BLaER1 treated with 17β-estradiol and CSF1 and Interleukin-3, amounts not matched to agents 10 nM and 100 nM (cell line): ENCODE measurements around the gene CCDC89.
A peak's percentile ranks its signal among the peaks of the same experiment; 100 is the strongest.

Source experiments
- H3K27ac ChIP-seq, 11 experiments: shearing (Covaris generic); formaldehyde crosslinking; 2 replicates each; pipeline ENCODE4 v1.8.1; 2022
- H3K27me3 ChIP-seq, 11 experiments: shearing (Covaris generic); formaldehyde crosslinking; 2 replicates each; pipeline ENCODE4 v1.8.1; 2022
- H3K36me3 ChIP-seq, 11 experiments: shearing (Covaris generic); formaldehyde crosslinking; 2 replicates each; pipeline ENCODE4 v1.8.1; 2022
- H3K4me1 ChIP-seq, 10 experiments: shearing (Covaris generic); formaldehyde crosslinking; 2 replicates each; pipeline ENCODE4 v1.8.1; 2022
- H3K4me2 ChIP-seq, 11 experiments: shearing (Covaris generic); formaldehyde crosslinking; 2 replicates each; pipeline ENCODE4 v1.8.1; 2022
- H3K4me3 ChIP-seq, 10 experiments: shearing (Covaris generic); formaldehyde crosslinking; 2 replicates each; pipeline ENCODE4 v1.8.1; 2022
- H3K9ac ChIP-seq, 11 experiments: shearing (Covaris generic); formaldehyde crosslinking; 2 replicates each; pipeline ENCODE4 v1.8.1; 2022
- H3K9me3 ChIP-seq, 11 experiments: shearing (Covaris generic); formaldehyde crosslinking; replicated peaks in 1 of 11; 2 replicates each; pipeline ENCODE4 v1.8.1; 2022
- H4K20me1 ChIP-seq, 11 experiments: shearing (Covaris generic); formaldehyde crosslinking; 2 replicates each; pipeline ENCODE4 v1.8.1; 2022
- Cebpa-rat ChIP-seq, 11 experiments: shearing (Covaris generic); IDR thresholded peaks; 2 replicates each; pipeline ENCODE4 v1.8.1; 2022

The CCDC89 gene

DNA sequence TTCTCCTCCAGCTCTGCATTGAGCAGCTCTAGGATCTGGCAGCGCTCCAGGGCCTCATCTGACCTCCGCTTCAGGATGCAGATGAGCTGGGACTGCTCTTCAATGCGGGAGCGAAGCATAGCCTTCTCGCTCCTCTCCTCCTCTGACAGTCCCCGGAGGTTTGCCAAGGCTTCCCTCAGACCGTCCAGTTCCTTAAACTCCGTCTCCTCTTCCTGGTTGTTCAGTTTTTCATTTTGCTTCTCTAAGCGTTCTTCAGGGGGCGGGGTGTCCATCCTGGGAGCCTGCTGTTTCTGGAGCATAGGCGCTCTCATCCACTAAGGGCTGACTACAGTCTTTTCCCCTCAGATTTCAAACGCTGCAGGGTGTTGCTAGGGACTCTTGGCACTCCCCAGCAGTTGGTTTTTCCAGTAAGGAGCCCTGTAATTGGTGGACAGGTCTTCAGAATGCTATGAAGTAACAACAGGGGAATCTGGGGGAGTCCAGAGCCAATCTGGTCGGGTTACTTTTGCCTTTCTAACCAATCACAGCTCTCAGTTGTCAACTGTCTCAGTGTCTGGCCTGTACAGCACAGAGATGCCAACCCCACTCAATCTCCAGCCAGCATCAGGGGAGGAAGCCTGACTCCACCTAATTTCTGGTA is at the start of gene CCDC89:
Gene CCDC89, minus strand, starts transcription at position 376 of the 640 bp plus-strand sequence. Its CDS starts 65 bp downstream, at position 311.
- Histone ChIP-seq H3K4me2 (peak within 1 kb of the TSS in 6 of 11 experiments; percentile 7 to 45 (median 29); a peak in 9 of 22 replicates), H3K27ac (no peak within 1 kb of the TSS)
- TF ChIP-seq Cebpa-rat (IDR thresholded peaks at IDR 0.05) = no peak

DNA sequence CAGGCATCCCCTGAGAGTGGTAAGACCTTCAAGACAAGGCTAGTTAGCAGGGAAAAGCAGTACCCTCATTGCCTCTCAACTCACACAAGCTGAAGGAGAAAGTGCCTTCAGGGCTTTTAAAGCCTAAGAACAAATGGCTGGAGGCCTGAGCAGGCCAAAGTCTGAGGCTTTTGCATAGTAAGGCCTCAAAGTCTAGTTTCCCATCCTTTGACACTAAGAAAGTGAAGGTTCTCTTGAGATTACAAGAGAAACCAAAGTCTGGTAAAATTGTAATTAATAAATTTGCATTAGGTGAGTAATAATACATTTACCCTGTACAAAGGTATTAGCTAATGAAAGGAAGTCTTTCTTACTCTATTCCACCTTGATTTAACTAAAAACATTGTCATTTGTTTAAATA is 47.0 kb upstream of the CCDC89 start:
- Histone ChIP-seq H3K4me1 (peaks cover 0 to 4% (median 0%) of the 10 kb centered on the region in 10 experiments; a peak in 2 of 20 replicates), H3K9me3 (peaks cover 0 to 7% (median 3%) of the 10 kb centered on the region in 11 experiments; a peak in 6 of 22 replicates), H3K4me3 (no peak overlapping the region), H3K36me3 (peaks cover 0 to 6% (median 0%) of the 10 kb centered on the region in 11 experiments; a peak in 1 of 22 replicates), H3K9ac (no peak overlapping the region), H3K27me3 (no peaks in the 10 kb centered on the region), H4K20me1 (no peaks in the 10 kb centered on the region), H3K4me2 (no peak overlapping the region), H3K27ac (no peak overlapping the region)
- TF ChIP-seq Cebpa-rat (IDR thresholded peaks at IDR 0.05) = no peak

More for the DNA sequence above, at the start of gene CCDC89:
- Histone ChIP-seq H3K9ac (no peak within 1 kb of the TSS), H3K27me3 (peaks cover 15 to 23% (median 20%) of the 10 kb centered on the region in 11 experiments), H3K9me3 (peaks cover 8 to 13% (median 9%) of the 10 kb centered on the region in 11 experiments), H3K4me3 (no peak within 1 kb of the TSS), H3K4me1 (peaks cover 0 to 10% (median 5%) of the 10 kb centered on the region in 10 experiments; a peak in 4 of 20 replicates), H3K36me3 (no peaks in the 10 kb centered on the region), H4K20me1 (0 out of 22 replicates have a peak, but pooled peaks cover 0 to 3% (median 0%) of the 10 kb centered on the region in 11 experiments)

- Histone ChIP-seq H3K27me3 (no peaks in the 10 kb centered on the region), H3K4me2 (no peak overlapping the region), H3K4me1 (no peaks in the 10 kb centered on the region), H3K4me3 (no peak overlapping the region), H3K36me3 (peaks cover 0 to 13% (median 0%) of the 10 kb centered on the region in 11 experiments; a peak in 1 of 22 replicates), H3K9me3 (peaks cover 0 to 6% (median 3%) of the 10 kb centered on the region in 11 experiments; a peak in 6 of 22 replicates), H3K9ac (no peak overlapping the region), H3K27ac (no peak overlapping the region), H4K20me1 (no peaks in the 10 kb centered on the region)
- TF ChIP-seq Cebpa-rat (IDR thresholded peaks at IDR 0.05) = no peak
Observed at GRCh38 chr11:85726381-85726780, 40.4 kb upstream of the CCDC89 start.

- Histone ChIP-seq H3K27ac (no peak overlapping the region), H3K27me3 (no peaks in the 10 kb centered on the region), H3K4me1 (no peaks in the 10 kb centered on the region), H3K36me3 (peaks cover 0 to 13% (median 0%) of the 10 kb centered on the region in 11 experiments; a peak in 1 of 22 replicates), H3K9me3 (no peaks in the 10 kb centered on the region), H3K4me3 (no peak overlapping the region), H3K4me2 (no peak overlapping the region), H4K20me1 (no peaks in the 10 kb centered on the region), H3K9ac (no peak overlapping the region)
- no peak for TF ChIP-seq Cebpa-rat (IDR thresholded peaks at IDR 0.05)
Observed at GRCh38 chr11:85725510-85726258, 39.7 kb upstream of the CCDC89 start.

GRCh38 chr11:85724748-85725465 is 38.9 kb upstream of the CCDC89 start:
- no peak for TF ChIP-seq Cebpa-rat (IDR thresholded peaks at IDR 0.05)
- no peaks in the 10 kb centered on the region for H3K4me1 ChIP-seq
- no peak overlapping the region for H3K4me2 ChIP-seq
- H3K9me3 ChIP-seq = no peaks in the 10 kb centered on the region
- no peak overlapping the region for H3K27ac ChIP-seq
- H3K27me3 ChIP-seq = no peaks in the 10 kb centered on the region
- H4K20me1 ChIP-seq = no peaks in the 10 kb centered on the region
- H3K9ac ChIP-seq = no peak overlapping the region
- peaks cover 0 to 13% (median 0%) of the 10 kb centered on the region in 11 experiments; a peak in 1 of 22 replicates for H3K36me3 ChIP-seq
- no peak overlapping the region for H3K4me3 ChIP-seq

- Histone ChIP-seq H3K4me2 (no peak overlapping the region), H3K4me1 (no peaks in the 10 kb centered on the region), H3K27me3 (no peaks in the 10 kb centered on the region), H3K4me3 (no peak overlapping the region), H3K9me3 (no peaks in the 10 kb centered on the region), H3K36me3 (peaks cover 0 to 13% (median 0%) of the 10 kb centered on the region in 11 experiments; a peak in 1 of 22 replicates), H3K9ac (no peak overlapping the region), H4K20me1 (no peaks in the 10 kb centered on the region), H3K27ac (no peak overlapping the region)
- TF ChIP-seq Cebpa-rat (IDR thresholded peaks at IDR 0.05) = no peak
Observed at GRCh38 chr11:85723088-85723487, 37.1 kb upstream of the CCDC89 start.

DNA sequence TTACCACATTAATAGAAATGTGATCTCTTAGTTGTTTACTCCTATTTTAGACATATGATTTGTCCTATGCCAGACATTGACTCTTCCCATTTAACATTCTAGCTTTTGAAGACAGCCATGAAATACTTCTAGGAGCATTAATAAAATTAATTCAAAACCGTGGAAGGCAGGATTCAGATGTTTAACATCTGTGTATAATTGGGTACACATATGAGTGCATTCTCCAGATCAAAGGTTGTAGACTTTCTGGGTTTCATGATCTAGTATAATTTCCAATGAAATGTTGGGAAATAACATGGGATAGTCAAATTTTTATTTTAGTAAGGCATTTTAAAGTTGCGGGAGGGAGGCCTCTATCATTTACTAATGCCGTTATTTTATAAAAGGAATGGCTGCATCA is 35.2 kb upstream of the CCDC89 start:
- Histone ChIP-seq H3K36me3 (no peaks in the 10 kb centered on the region), H3K4me3 (no peak overlapping the region), H3K27ac (no peak overlapping the region), H3K9me3 (no peaks in the 10 kb centered on the region), H3K4me1 (no peaks in the 10 kb centered on the region), H4K20me1 (no peaks in the 10 kb centered on the region), H3K4me2 (no peak overlapping the region), H3K27me3 (no peaks in the 10 kb centered on the region), H3K9ac (no peak overlapping the region)
- TF ChIP-seq Cebpa-rat (IDR thresholded peaks at IDR 0.05) = no peak

DNA sequence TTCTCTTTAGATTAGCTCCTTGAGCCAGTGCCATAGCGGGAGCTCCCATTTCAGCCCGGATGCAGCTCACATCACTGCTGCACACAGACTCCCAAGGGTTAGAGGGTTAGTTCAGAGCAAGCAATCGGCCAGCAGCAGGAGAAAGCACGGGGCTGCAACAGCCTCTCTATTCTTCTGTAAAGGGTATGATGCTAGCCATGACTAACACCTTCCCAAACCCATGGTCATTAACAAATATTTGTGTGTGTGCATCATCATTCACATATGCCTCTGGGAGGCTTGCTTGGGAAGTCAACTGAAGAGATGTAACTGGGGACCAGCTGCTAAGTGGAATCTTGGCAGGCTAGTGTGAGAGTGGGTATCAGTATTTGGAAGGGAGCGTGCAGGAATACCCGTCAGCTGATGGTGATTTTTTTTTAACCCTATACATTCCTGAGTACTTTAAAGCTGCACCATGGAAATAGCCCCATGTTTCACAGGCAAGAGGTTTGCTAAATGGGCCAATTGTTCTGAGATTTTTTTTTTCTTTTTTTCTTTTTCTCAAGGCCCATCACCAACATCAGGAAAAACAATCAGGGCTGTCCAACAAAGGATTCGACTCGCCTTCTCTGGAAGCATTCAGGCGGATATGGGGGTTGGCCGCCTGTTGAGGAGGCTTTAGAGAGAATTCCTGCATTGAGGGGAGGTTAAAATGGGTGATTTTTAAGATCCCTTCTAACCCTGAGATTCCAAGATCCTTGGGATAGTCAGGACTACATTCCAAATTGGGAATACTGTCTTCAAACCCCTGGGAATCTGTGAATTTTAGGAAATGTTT is 33.2 kb upstream of the CCDC89 start:
- Histone ChIP-seq H4K20me1 (no peaks in the 10 kb centered on the region), H3K9ac (no peak overlapping the region), H3K36me3 (no peaks in the 10 kb centered on the region), H3K4me3 (no peak overlapping the region), H3K4me2 (no peak overlapping the region), H3K27ac (no peak overlapping the region), H3K9me3 (no peaks in the 10 kb centered on the region), H3K4me1 (no peaks in the 10 kb centered on the region), H3K27me3 (no peaks in the 10 kb centered on the region)
- no peak for TF ChIP-seq Cebpa-rat (IDR thresholded peaks at IDR 0.05)
